CD4-positive, alpha-beta T cell treated with Interleukin-21 for 1 hour (primary cell): ENCODE measurements around the gene CDKL5.
"Not testable (repeated sequence)": the region's sequence is repeated elsewhere in the genome, so short reads cannot be mapped to it uniquely, and the experiment has no call there.

Source experiments
- DNase-seq: peaks from one replicate; pipeline ENCODE4 v3.0.0-alpha.2; 2020

Gene CDKL5

GRCh38 chrX:18578546-18578945 lies 153.1 kb downstream of the CDKL5 start:
- no peak for DNase-seq

- DNase-seq, result no peak
Measured at GRCh38 chrX:18579495-18579894, 154.1 kb downstream of the CDKL5 start.

DNA sequence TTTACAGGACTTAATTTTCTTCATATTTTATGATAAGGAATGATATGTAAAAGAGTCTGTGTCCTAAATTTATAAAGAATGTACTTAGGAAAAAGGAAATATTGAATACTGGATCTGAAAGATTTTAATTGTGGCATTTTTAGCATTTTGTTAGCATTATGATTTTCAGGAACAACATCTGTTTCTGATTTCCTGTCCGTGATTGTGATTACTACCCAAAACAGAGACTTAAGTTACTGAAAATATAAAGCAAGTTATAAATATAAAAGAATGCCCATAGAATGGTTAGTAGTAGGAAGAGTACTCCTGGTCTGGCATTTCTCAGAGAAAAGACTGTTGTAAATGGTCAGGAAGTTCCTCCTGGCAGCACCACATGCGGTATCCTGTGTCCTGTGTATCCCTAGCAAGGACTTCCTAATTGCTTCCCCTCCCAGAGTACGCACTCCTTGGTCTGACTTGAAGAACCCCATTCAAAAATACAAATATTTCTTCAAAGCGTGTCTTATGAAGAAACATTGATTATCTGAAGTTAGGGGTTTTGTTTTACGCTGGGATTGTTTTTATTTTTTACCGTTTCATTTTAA lies 157.6 kb downstream of the CDKL5 start:
- DNase-seq, result no peak

- not testable (repeated sequence) for DNase-seq
Measured at GRCh38 chrX:18589292-18589691, 163.9 kb downstream of the CDKL5 start.

DNA sequence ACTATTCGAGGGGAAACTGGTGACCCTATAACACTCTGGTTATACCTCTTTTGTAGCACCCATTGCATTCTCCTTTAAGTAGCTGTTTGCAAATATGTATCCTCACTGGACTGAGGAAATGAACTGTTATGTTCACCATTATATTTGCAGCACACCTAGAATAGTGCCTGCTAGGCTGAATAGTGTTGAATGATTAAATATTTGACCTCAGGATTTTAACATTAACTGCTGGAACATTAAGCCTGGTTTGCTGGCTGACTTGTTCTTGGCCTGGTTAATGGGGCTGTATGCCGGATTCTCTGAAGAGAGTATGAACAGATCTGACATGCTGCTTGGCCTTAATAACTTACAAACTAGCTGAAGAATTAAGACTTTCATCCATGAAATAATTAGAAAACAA lies 166.4 kb downstream of the CDKL5 start:
- DNase-seq, result no peak

GRCh38 chrX:18594079-18594478 lies 168.7 kb downstream of the CDKL5 start:
- DNase-seq, result no peak

- no peak for DNase-seq
Measured at GRCh38 chrX:18596096-18596495, 170.7 kb downstream of the CDKL5 start.

DNA sequence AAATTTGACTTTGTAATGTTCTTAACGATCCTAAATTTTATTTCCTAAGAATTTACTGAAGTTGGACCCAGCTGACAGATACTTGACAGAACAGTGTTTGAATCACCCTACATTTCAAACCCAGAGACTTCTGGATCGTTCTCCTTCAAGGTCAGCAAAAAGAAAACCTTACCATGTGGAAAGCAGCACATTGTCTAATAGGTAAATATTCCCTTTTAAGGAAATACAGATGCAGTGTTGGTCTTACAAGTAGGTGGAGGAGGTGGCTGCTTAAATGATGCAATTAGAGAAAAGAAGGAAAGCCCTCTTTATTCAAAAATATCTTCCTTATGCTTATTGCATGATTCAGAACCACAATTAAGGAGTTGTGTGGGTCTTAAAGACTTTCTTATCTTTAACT lies 173.0 kb downstream of the CDKL5 start:
- no peak for DNase-seq

DNA sequence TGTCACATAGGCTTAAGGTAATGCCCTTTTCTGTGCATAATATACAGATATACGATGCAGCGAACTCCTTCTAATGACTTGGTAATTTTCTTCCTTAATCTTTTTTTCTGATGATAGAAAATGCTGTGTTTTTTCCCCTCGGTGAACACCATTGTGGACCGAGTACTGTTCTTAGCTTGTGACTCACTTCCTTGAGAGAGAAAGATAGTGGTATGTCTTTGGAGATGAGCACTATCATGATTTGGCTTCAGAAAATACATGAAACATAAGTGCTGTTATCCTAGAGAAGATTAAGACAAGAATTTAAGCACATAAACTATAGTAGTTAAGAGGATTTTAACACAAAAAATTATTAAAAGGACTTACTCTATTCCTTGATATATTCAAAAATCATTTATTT lies 182.6 kb downstream of the CDKL5 start:
- no peak for DNase-seq

DNA sequence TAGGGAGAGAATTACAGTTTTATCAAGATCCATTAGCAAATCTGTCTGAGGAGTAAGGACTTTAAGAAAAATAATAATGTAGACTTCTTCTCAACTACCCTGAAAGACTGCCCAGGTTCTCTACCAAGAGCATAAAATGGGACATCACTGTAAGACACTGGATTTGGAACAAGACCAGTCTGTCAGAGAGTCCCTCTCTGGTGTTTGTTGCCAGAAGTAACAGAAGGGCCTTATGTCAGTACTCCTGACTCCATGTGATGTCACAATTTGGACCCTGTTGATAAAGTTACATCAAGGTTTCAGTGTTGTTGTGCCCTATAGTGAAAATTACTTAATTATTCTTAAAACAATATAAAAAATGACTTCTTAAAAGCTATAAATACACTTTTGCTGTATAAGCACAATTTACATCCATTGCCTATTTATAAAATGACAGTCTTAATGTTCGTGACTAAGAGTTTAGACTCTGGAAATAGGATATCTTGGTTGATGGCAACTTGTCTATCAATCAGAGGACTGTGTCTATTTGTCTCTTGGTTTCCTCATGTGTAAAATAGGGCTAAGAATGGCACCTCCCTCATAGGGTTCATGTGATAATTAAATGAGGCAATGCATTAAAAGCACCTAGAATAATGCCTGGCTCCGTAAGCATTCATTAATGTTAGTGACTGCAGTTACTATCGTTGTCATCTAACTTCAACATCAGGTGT lies 188.7 kb downstream of the CDKL5 start:
- DNase-seq, result no peak

- no peak for DNase-seq
Measured at GRCh38 chrX:18616688-18617406, 191.4 kb downstream of the CDKL5 start.

DNA sequence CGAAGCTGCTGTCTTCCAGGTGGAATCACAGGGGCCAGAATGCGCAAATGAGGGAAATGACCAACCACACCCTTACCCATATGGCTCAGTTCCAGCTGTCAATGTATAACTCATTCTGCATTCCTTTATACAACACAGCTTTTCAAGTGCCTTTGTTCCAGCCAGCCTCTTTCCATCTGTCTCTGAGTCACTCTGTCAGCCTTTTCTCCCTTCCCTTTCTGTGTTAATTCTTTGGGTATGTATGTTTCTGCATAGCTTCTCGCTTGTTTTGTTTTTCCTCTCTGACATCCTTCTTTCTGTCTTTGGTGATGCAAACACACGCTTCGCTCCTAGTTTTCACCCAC lies 192.0 kb downstream of the CDKL5 start:
- no peak for DNase-seq

DNA sequence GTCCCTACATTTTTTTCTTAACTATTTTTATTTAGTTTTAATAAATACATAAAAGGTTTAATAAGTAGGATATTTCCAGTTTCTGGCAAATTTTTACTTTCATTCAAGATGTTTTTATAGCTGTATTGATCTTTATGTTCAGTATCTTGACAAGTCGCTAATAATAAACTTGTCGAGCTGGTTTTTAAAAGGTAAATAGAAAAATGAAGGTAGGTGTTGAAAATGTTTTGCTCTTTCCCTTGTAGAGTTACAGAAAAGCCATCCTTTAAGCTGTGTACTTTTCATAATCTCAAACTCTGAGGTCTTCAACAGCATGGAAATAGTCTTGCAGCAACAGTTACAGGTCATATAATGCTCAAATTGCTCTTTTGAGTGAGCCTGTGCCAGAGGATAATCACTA lies 193.9 kb downstream of the CDKL5 start:
- DNase-seq, result no peak

DNA sequence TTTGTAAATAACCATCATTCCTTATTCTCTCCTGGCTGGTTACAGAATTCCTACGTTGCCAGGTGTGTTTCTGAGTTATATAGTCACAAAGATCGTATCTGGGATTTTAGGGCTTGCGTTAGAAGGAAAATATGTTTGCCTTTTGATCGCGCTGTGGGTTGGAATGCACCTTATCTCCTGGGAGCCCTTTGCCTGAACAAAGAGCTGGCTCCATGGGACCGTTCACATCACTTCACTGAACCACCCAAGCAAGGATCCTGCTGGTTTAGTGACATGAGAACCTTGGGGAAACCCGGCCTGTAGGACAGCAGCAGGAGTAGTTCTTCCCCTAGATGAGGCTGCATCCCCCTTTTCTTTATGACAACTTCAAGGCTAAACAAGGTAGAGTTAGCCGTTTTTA lies 194.9 kb downstream of the CDKL5 start:
- no peak for DNase-seq

GRCh38 chrX:18624599-18624998 lies 199.2 kb downstream of the CDKL5 start:
- DNase-seq, result no peak

DNA sequence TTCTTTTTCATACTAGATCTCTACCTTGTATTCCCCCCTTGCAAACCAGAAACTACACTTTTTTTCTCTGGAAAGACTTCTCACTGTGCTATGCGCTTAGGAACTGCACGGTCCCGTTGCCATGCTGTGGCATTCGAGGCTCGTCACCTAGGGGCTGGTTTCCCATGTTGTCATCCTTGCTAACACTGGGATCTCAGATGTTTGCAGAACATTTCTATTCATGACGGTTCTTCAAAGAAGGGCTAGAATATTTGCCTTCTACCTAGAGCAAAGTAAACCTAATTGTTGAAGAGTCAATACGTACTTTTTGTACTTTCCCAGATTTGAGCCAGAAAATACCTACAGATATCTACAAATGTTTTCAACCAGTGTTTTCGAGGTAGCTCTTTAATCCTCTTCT lies 205.5 kb downstream of the CDKL5 start:
- DNase-seq, result no peak

- DNase-seq, result no peak
Measured at GRCh38 chrX:18638398-18638797, 213.0 kb downstream of the CDKL5 start.

GRCh38 chrX:18639280-18639679 lies 213.9 kb downstream of the CDKL5 start:
- DNase-seq, result no peak

GRCh38 chrX:18640686-18641085 lies 215.3 kb downstream of the CDKL5 start:
- DNase-seq, result no peak

DNA sequence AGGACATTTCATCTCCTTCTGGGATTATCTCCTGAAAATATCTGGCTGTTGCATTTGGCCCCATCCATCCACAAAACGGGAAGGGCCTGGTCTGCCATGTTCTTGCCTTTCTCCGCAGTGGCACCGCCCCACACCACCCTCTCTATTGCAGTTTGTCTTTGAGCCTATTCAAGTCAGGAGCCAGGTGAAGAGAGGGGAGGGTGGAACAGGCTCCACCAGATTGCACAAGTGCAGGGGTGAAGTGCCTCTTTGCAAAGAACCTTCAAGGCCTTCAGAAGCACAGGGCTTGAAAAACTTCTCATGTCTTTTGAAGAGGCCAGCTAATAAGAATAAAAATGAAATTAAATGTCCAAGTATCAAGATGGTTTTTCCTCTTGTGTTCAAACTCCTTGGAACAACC lies 217.8 kb downstream of the CDKL5 start:
- DNase-seq, result no peak

DNA sequence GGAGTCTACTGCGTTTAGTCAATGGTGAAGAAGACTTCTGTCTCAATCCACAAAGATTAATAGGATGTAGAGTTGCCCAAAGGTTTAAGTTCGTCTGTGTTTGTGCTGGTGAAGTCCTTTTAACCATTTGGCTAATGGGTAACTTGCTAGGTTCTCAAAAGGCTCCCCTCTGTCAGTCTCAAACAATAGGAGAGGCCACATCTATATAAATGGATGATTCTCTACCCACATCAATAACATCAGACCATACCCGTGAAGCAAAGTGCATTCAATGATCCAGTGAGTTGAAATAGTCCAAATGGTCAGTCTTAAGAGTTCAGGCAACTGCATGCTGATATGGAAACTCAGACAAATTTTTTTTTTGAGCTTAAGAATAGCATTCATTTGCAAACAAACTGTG lies 218.4 kb downstream of the CDKL5 start:
- no peak for DNase-seq

GRCh38 chrX:18647621-18648020 lies 222.2 kb downstream of the CDKL5 start:
- DNase-seq, result no peak

GRCh38 chrX:18649498-18649951 lies 224.1 kb downstream of the CDKL5 start:
- DNase-seq, result no peak

- DNase-seq, result no peak
Measured at GRCh38 chrX:18650662-18651061, 225.3 kb downstream of the CDKL5 start.
